ENCODE results near the gene GNA12.
"Not testable (repeated sequence)": the region's sequence is repeated elsewhere in the genome, so short reads cannot be mapped to it uniquely, and the experiment has no call there.

DNA sequence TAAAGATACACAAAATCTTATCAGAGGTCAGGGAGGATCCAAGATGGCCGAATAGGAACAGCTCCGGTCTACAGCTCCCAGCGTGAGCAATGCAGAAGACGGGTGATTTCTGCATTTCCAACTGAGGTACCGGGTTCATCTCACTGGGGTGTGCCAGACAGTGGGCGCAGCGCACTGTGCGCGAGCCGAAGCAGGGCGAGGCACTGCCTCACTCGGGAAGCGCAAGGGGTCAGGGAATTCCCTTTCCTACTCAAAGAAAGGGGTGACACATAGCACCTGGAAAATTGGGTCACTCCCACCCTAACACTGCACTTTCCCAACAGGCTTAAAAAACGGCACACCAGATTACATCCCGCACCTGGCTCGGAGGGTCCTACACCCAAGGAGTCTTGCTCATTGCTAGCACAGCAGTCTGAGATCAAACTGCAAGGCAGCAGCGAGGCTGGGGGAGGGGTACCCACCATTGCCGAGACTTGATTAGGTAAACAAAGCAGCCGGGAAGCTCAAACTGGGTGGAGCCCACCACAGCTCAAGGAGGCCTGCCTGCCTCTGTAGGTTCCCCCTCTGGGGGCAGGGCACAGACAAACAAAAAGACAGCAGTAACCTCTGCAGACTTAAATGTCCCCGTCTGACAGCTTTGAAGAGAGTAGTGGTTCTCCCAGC, 100.5 kb downstream of the GNA12 start:
- TF ChIP-seq, protein P1, sequence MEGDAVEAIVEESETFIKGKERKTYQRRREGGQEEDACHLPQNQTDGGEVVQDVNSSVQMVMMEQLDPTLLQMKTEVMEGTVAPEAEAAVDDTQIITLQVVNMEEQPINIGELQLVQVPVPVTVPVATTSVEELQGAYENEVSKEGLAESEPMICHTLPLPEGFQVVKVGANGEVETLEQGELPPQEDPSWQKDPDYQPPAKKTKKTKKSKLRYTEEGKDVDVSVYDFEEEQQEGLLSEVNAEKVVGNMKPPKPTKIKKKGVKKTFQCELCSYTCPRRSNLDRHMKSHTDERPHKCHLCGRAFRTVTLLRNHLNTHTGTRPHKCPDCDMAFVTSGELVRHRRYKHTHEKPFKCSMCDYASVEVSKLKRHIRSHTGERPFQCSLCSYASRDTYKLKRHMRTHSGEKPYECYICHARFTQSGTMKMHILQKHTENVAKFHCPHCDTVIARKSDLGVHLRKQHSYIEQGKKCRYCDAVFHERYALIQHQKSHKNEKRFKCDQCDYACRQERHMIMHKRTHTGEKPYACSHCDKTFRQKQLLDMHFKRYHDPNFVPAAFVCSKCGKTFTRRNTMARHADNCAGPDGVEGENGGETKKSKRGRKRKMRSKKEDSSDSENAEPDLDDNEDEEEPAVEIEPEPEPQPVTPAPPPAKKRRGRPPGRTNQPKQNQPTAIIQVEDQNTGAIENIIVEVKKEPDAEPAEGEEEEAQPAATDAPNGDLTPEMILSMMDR (IDR thresholded peaks at IDR 0.05): not testable (repeated sequence)
- not testable (repeated sequence) for TF ChIP-seq POLR2A (IDR thresholded peaks at IDR 0.05)
